ENCODE data around the gene PALD1.
"Not testable (repeated sequence)": the region's sequence is repeated elsewhere in the genome, so short reads cannot be mapped to it uniquely, and the experiment has no call there.

PALD1 gene

GRCh38 chr10:70592746-70593512 lies 114.4 kb downstream of the PALD1 start:
- DNase-seq: no peak

GRCh38 chr10:70593513-70593890 lies 114.9 kb downstream of the PALD1 start:
- no peak for DNase-seq

DNA sequence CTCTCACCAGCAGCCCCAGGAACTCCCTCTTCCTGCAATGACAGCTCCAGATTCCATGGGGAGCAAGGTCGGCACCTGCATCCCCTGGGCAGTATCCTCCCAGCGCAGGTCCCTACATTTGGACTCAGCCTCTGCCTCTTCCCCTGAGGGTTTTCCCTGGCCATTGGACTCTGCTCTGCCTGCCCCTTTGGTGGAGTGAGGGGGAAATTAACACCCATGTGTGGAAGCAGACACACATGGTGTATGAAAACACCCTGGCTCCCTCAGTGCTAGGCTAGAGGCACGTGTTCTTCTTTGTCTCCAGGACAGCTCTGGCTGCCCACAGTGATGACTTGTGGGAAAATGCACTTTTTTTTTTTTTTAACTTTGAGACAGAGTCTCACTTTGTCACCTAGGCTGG lies 115.6 kb downstream of the PALD1 start:
- DNase-seq: no peak

- DNase-seq: no peak
These were observed 117.0 kb downstream of the PALD1 start for GRCh38 chr10:70595566-70596016.

- no peak for DNase-seq
These were observed 117.7 kb downstream of the PALD1 start for GRCh38 chr10:70596110-70596798.

- no peak for DNase-seq
These were observed 118.6 kb downstream of the PALD1 start for GRCh38 chr10:70596860-70597809.

DNA sequence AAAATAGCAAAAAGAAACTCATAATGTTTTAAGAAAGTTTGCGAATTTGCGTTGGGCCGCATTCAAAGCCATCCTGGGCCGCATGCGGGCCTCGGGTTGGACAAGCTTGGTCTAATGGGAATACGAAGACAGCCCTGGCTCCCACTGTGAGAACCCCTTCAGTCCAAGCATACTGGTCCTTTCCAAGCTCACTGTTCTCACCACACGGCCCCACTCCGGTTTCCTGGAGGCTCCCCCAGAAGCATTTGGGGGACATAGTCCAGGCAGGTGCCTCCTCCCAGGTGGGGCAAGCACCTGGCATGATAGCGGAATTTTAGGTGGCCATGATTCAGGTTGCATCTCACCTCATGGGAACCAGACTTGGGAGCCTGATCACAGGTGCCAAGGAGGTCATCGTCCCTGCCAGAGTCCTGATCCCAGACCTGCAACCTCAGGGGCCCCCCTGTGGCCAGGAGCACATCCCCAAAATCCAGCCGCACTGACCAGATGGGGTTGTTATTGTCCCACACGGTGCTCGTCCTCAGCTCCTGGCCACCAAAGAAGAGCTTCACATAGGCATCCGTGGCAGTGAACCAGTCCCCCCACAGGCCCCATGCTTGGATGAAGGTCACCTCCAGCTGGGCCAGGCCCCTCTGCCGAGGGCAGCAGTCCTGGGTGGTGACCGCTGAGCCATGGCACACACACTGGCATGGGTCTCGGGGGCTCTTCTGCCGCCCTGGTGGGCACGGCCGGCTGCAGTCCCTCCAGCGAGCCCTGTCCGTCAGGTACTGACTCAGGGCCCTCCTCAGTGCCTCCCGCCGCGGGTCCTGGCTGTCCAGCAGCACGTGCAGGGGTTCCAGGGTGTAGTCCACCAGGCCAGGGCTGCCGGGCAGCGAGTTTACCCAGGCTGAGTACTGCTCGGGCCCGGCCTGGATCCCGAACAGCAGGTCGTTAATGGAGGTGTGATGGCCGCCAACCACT lies 119.6 kb downstream of the PALD1 start:
- DNase-seq: no peak

GRCh38 chr10:70598857-70599295 lies 120.3 kb downstream of the PALD1 start:
- no peak for DNase-seq

DNA sequence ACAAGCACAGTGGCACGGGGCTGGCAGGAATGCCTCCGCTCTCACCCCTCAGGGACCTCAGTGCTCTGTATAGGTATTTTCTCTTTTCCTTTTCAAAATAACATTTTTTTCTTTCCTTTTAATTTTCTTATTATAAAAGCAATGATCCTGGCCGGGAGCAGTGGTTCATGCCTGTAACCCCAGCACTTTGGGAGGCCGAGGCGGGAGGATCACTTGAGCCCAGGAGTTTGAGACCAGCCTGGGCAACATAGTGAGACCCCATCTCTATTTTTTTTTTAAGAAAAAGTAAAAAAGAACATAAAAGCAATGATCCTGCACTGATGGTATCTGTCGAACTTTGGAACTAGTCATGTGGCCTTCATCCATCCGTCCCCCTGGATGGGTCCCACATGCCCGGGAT lies 120.8 kb downstream of the PALD1 start:
- DNase-seq: no peak

DNA sequence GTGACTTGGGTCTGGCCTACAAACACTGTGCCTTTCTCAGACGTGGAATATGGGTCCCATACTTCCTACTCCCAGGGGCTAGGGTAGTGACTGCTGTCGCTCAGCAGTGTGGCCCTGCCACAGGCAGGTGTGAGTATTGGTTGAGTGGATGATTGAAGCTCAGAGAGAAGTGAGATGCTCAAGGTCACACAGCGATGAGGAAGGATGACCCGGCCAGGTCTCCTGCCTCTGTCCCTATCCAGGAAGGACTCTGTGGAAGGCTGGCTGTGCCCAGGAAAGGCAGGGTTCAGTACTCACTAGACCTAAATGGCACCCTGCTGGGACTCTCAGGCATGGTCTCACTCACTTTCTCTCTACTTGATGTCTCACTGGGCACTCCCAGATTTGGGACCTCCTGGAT lies 121.2 kb downstream of the PALD1 start:
- no peak for DNase-seq

- DNase-seq: no peak
These were observed 122.2 kb downstream of the PALD1 start for GRCh38 chr10:70600512-70601395.

GRCh38 chr10:70601746-70602145 lies 123.2 kb downstream of the PALD1 start:
- no peak for DNase-seq

DNA sequence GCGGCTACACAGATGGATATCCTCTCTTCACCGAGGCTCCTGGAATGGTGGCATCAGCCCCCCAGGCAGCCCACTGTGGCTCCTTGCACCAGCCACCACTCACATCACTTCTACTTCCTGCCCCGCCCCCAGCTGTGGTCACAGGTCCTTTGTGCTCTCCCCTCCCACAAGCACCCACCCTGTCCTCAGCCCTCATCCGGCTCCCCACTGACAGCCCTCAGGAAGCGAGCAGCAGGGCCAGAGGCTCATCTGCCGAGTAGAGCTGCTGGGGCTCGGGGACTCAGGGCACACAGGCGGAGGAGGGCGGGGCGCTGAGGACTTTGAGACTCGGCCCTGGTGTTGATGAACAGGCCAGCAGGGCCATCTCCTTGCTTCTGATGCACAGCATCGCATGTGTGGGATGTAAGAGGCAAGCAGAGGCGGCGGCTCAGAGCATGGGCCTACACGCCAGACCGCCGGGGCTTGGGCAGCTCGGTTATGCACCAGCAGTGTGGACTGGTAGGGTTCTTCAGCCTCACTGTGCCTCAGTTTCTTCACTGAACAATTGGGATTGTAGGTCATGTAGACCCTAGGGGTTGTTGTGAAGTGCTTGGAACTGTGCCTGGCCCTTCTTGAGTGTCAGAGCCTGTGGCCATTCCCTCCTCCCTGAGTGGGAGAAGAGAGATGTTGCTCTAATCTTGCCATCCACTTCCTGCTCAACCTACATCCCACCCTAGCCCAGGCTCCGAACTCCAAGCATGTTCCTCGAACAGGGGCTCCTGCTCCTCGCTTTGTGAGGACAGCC lies 124.3 kb downstream of the PALD1 start, which contains the start of gene PRF1:
Gene PRF1, minus strand, starts transcription at position 77 of the 784 bp plus-strand sequence. CDS start 1,839 bp downstream, outside the sequence.
- no peak for DNase-seq

DNA sequence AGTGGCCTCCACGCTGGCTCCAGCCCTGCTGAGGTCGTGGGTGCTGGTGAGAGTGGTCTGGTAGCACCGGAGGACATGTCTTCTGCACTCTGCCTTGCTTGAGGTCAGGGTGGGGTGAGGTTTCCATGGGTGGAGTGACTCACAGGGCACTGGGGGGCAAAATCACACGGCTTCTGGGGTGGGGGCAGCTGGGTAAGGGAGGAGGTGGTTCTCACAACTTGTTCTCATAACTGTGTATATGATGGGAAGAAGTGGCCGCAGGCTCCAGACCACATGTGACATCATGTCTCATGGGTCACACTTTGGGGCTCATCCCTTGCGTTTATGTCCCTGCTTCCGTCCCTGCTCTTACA lies 124.9 kb downstream of the PALD1 start:
- no peak for DNase-seq

- DNase-seq: no peak
These were observed 125.5 kb downstream of the PALD1 start for GRCh38 chr10:70604106-70604505.

DNA sequence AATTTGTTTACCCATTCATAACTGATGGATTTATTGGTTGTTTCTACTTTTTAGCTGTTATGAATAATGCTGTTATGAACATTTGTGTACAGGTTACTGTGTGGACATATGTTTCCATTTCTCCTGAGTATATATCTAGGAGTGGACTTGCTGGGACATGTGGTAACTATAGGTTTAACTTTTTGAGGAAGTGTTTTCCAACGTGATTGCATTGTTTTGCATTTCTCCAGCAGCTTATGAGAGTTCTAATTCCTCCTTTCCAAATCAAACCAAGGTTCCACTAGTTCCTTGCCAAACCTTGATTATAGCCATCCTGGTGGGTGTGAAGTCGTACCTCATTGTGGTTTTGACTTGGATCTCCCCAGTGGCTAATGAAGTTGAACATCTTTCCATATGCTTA lies 126.6 kb downstream of the PALD1 start:
- no peak for DNase-seq

DNA sequence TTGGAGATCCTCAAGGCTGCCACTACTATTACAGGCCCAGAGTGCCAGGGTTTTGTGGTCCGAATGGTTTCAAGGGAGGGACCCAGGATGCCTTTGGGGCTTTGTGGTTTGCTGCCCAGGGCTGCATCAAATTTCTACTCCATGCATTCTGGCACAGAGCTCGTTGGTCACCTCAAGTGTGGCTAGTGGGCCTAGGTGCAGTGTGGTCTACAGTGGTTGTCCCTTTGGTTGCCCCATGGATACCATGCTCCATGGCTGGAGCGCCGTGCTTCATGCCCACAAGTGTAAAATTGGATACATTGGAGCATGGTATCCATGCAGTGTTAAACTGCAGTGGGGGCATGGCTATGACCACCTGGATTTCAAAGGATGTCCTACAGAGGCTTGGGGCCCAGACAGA lies 129.4 kb downstream of the PALD1 start:
- no peak for DNase-seq

GRCh38 chr10:70613941-70614340 lies 135.4 kb downstream of the PALD1 start:
- DNase-seq: no peak

GRCh38 chr10:70614364-70614763 lies 135.8 kb downstream of the PALD1 start:
- not testable (repeated sequence) for DNase-seq

GRCh38 chr10:70615211-70615610 lies 136.6 kb downstream of the PALD1 start:
- DNase-seq: no peak
